RKO (cell line): ENCODE results near the gene PPP2R3B.

ENCODE experiments used
- DNase-seq: peaks from one replicate; pipeline ENCODE4 v3.0.0-alpha.2; 2016; ENCODE audit warnings: low spot score

The PPP2R3B gene

DNA sequence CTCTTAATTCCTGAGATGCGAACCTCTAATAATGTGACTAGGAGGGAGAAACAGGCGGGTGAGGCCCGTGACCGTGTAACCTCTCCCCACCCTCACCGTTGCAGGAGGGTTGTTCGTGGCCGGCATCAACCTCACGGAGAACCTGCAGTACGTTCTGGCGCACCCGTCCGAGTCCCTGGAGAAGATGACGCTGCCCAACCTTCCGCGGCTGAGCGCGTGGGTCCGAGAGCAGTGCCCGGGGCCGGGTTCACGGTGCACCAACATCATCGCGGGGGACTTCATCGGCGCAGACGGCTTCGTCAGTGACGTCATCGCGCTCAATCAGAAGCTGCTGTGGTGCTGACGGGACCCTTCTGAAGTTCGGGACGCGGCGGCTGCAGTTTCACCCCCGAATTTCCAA, 87.7 kb downstream of the PPP2R3B start:
- DNase-seq: no peak

- no peak for DNase-seq
Measured at GRCh38 chrX:295136-295535, 91.6 kb downstream of the PPP2R3B start.

DNA sequence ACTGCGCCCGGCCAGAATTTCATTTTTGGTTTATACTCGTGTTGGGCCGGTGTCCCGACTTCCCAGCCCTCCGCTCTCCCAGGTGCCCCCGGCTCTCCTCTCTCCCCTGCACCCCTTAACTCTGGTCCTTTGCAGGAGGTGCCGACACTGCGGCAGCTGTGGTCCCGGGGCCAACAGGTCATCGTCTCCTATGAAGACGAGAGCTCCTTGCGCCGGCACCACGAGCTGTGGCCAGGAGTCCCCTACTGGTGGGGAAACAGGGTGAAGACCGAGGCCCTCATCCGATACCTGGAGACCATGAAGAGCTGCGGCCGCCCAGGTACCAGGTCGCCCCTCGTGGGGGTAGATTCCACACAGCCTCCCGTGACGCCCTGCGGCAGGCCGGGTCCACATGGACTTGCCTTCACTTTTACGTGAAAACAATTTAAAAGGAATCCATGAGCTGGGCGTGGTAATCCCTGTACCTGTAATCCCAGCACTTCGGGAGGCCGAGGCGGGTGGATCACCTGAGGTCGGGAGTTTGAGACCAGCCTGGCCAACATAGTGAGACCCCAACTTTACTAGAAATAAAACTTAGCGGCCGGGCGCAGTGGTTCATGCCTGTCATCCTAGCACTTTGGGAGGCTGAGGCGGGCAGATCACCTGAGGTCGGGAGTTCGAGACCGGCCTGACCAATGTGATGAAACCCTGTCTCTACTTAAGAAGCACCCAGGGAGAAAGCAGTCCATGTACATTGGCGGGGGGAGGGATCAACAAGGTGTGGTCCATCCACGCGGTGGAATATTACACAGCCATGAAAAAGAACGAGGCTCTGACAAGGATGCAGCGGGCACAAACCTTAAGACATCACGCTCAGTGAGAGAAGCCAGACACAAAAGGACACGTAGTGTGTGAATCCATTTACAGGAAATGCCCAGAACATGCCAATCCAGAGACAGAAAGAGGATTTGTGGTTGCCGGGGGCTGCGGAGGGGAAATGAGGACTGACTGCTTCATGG, 93.5 kb downstream of the PPP2R3B start:
- no peak for DNase-seq

DNA sequence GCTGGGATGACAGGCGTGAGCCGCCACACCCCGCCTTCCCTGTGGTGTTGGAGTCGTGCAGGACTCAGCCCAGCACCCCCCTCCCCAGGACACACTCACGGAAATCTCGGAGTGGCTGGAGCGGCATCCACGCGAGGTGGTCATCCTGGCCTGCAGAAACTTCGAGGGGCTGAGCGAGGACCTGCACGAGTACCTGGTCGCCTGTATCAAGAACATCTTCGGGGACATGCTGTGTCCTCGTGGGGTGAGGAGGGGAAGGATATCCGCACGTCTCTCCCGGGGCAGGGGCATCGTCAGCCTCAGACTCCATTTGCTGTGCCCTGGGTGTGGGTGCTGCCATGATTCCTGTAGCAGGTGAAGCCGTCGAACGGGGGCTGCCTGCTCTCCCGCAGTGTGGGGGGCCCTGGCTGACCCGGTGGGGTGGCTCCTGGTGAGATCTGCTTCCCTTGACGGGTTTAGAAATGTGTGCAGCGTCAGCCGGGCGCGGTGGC, 95.3 kb downstream of the PPP2R3B start:
- no peak for DNase-seq

GRCh38 chrX:290476-291166, 96.1 kb downstream of the PPP2R3B start:
- DNase-seq: no peak

DNA sequence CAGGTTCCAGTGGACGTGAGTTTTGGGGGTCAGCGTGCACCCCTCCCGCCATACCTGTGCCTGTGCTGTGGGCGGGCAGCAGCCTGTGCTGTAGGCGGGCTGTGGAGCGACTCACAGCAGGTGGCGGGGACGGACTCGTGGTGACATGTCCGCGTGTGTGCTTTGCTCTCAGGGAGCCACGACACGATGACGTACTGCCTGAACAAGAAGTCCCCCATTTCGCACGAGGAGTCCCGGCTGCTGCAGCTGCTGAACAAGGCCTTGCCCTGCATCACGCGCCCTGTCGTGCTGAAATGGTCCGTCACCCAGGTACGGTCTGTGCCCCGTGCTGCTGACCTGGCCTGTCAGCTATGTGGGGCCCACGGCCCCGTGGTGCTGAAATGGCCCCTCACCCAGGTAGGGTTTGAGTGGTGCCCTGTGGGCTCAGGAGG, 98.1 kb downstream of the PPP2R3B start:
- no peak for DNase-seq

DNA sequence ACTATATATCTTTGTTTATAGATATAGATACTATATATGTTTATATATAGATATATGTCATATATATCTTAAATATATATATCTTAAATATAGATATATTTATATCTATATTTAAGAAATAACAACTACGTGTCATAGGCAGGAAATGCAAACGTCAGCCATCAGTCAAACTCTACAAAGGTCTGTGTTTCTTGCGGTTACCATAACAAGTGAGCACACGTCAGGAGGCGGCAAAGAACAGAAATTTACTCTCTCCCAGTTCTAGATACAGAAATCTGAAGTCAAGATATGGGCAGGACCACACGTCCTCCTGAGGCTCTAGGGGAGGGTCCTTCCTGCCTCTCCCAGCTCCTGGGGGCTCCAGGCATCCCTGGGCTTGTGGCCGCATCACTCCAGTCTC, 99.0 kb downstream of the PPP2R3B start:
- no peak for DNase-seq

- DNase-seq: no peak
Measured at GRCh38 chrX:285076-285677, 101.5 kb downstream of the PPP2R3B start.
